DOHH2 (cell line): Measurements from ENCODE around the gene WBP2.

Experiments used
- H3F3A ChIP-seq: fragments of 200-600 bp; sonication (generic), shearing (Covaris generic); 2 replicates; pipeline ENCODE4 v1.6.0; 2016; ENCODE audit warnings: antibody characterized with exemption, mild to moderate bottlenecking; ENCODE audit not compliant: control insufficient read depth, insufficient read depth
- H3K27ac ChIP-seq: fragments of 200-600 bp; sonication (generic); 2 replicates; pipeline ENCODE4 v1.5.1; 2014; ENCODE audit warnings: low read depth, mild to moderate bottlenecking, low read length, moderate library complexity
- H3K27me3 ChIP-seq: fragments of 200-600 bp; sonication (generic); 2 replicates; pipeline ENCODE4 v1.6.1; 2014; ENCODE audit warnings: mild to moderate bottlenecking, low read length, mixed read lengths; ENCODE audit not compliant: control insufficient read depth
- H3K36me3 ChIP-seq: fragments of 200-600 bp; sonication (generic); 2 replicates; pipeline ENCODE4 v1.6.1; 2014; ENCODE audit warnings: mild to moderate bottlenecking, low read length, moderate library complexity, mixed read lengths; ENCODE audit not compliant: control insufficient read depth
- H3K4me1 ChIP-seq: fragments of 200-600 bp; sonication (generic); 2 replicates; pipeline ENCODE4 v1.6.1; 2014; ENCODE audit warnings: mild to moderate bottlenecking, low read length, mixed read lengths; ENCODE audit not compliant: control insufficient read depth
- H3K4me2 ChIP-seq: fragments of 200-600 bp; sonication (generic); 2 replicates; pipeline ENCODE4 v1.6.0; 2014; ENCODE audit warnings: mild to moderate bottlenecking, low read length, moderate library complexity
- H3K4me3 ChIP-seq: fragments of 200-600 bp; sonication (generic); 2 replicates; pipeline ENCODE4 v1.5.1; 2014; ENCODE audit warnings: mild to moderate bottlenecking, low read length, mixed read lengths
- H3K79me2 ChIP-seq: fragments of 200-600 bp; sonication (generic); 2 replicates; pipeline ENCODE4 v1.6.1; 2014; ENCODE audit warnings: mild to moderate bottlenecking, low read length, mixed read lengths; ENCODE audit not compliant: control insufficient read depth
- H3K9me2 ChIP-seq: fragments of 200-600 bp; sonication (generic); replicated peaks from 2 replicates; pipeline ENCODE4 v1.6.1; 2014; ENCODE audit warnings: mild to moderate bottlenecking, low read length, mixed read lengths; ENCODE audit not compliant: control insufficient read depth
- H3K9me3 ChIP-seq: fragments of 200-600 bp; sonication (generic); 2 replicates; pipeline ENCODE4 v1.6.1; 2014; ENCODE audit warnings: antibody characterized with exemption, low read length, mixed read lengths; ENCODE audit not compliant: control insufficient read depth, insufficient read depth
- H4K20me1 ChIP-seq: fragments of 200-600 bp; sonication (generic); 2 replicates; pipeline ENCODE4 v1.6.0; 2014; ENCODE audit warnings: low read depth, mild to moderate bottlenecking, antibody characterized with exemption, low read length, moderate library complexity; ENCODE audit not compliant: control insufficient read depth, insufficient read depth
- CTCF ChIP-seq: fragments of 200-600 bp; sonication (generic); IDR thresholded peaks from one replicate; pipeline ENCODE4 v1.5.1; 2014; ENCODE audit warnings: antibody characterized with exemption, mild to moderate bottlenecking, low read depth, low read length; ENCODE audit not compliant: poor library complexity, severe bottlenecking
- EZH2phosphoT487 ChIP-seq: fragments of 200-600 bp; sonication (generic); IDR thresholded peaks from 2 replicates; pipeline ENCODE4 v1.6.1; 2017; ENCODE audit warnings: borderline replicate concordance, mild to moderate bottlenecking, antibody characterized with exemption, low read length, moderate library complexity, mixed read lengths

The WBP2 gene

GRCh38 chr17:75829747-75830146 is 25.4 kb downstream of the WBP2 start:
- no peak for TF ChIP-seq CTCF
- TF ChIP-seq EZH2phosphoT487, result no peak
- Histone ChIP-seq H4K20me1 (no peaks in the 10 kb centered on the region), H3K4me3 (no peak overlapping the region), H3K9me3 (no peaks in the 10 kb centered on the region), H3K9me2 (no peaks in the 10 kb centered on the region), H3K27ac (no peak overlapping the region), H3K27me3 (no peaks in the 10 kb centered on the region), H3K79me2 (no peaks in the 10 kb centered on the region), H3K4me1 (peaks cover 44% of the 10 kb centered on the region), H3K36me3 (peaks cover 9% of the 10 kb centered on the region), H3F3A (peaks cover 4% of the 10 kb centered on the region), H3K4me2 (no peak overlapping the region)

DNA sequence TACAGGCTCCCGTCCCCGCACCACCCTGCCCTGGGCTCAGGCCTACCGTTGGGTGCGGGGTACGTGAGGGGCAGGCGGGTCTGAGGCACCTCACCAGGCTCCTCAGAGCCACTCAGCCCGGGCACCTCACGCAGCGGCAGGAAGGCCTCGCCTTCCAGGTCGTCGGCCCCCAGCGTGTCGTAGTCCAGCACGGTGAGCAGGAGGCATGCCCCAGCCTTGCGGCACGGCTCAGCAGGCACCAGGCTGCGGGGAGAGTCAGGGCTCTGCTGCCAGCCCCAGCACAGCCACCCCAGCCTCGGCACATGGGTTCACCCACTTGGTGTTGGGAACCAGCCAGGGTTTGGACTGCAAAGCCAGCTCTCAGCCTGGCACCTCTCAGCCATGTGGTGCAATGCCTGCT is 26.4 kb downstream of the WBP2 start:
- H3K36me3 ChIP-seq, result peaks cover 16% of the 10 kb centered on the region
- no peaks in the 10 kb centered on the region for H4K20me1 ChIP-seq
- no peak overlapping the region for H3K4me2 ChIP-seq
- no peaks in the 10 kb centered on the region for H3K79me2 ChIP-seq
- peaks cover 42% of the 10 kb centered on the region for H3K4me1 ChIP-seq
- H3K27ac ChIP-seq, result 0 out of 2 replicates have a peak overlapping the region, but pooled peaks have one; percentile 56
- H3K9me3 ChIP-seq, result no peaks in the 10 kb centered on the region
- peaks cover 4% of the 10 kb centered on the region for H3F3A ChIP-seq
- no peak overlapping the region for H3K4me3 ChIP-seq
- TF ChIP-seq EZH2phosphoT487 (no peak), CTCF (no peak)
- H3K9me2 ChIP-seq, result no peaks in the 10 kb centered on the region
- H3K27me3 ChIP-seq, result no peaks in the 10 kb centered on the region

- Histone ChIP-seq H3K36me3 (peaks cover 23% of the 10 kb centered on the region), H3K9me2 (no peaks in the 10 kb centered on the region), H3K27me3 (no peaks in the 10 kb centered on the region), H3K27ac (peak overlapping the region; percentile 56), H4K20me1 (no peaks in the 10 kb centered on the region), H3K4me1 (peaks cover 35% of the 10 kb centered on the region), H3K79me2 (no peaks in the 10 kb centered on the region), H3F3A (peaks cover 4% of the 10 kb centered on the region), H3K9me3 (no peaks in the 10 kb centered on the region), H3K4me2 (peak overlapping the region; percentile 92), H3K4me3 (peak overlapping the region; percentile 73)
- TF ChIP-seq EZH2phosphoT487, result no peak
- no peak for TF ChIP-seq CTCF
These were observed 27.1 kb downstream of the WBP2 start for GRCh38 chr17:75828076-75828400.
